GM21447 (cell line): ENCODE measurements around the gene SOX6.

Experiments used
- ATAC-seq: cut with Tn5 transposase; IDR thresholded peaks from one replicate; pipeline ENCODE4 v1.9.1; 2021; ENCODE audit not compliant: unreplicated experiment

The SOX6 gene

GRCh38 chr11:16321148-16321547 is 35.2 kb downstream of the SOX6 start:
- ATAC-seq = no peak

- no peak for ATAC-seq
Observed at GRCh38 chr11:16318320-16318719, 38.0 kb downstream of the SOX6 start.

- ATAC-seq = no peak
Observed at GRCh38 chr11:16317712-16318111, 38.6 kb downstream of the SOX6 start.

DNA sequence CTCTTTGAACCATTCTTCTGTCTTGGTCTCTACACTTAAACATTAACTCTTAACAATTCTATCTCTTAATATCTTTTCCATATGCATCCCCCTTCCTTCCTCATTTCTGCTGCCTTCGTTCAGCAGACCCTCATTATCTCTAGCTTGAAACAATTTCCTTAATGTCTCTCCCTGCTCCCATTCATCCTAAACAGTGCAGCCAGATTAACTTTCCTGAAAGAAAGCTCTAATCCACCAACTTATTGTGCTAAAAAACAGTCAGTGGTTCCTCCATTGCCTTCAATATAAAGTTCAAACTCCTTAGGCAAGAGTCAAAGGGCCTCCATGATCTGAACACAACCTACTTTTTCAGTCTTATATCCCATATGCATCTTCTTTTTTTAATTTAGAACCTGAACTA is 42.5 kb downstream of the SOX6 start:
- no peak for ATAC-seq

GRCh38 chr11:16312233-16312765 is 44.0 kb downstream of the SOX6 start:
- no peak for ATAC-seq

DNA sequence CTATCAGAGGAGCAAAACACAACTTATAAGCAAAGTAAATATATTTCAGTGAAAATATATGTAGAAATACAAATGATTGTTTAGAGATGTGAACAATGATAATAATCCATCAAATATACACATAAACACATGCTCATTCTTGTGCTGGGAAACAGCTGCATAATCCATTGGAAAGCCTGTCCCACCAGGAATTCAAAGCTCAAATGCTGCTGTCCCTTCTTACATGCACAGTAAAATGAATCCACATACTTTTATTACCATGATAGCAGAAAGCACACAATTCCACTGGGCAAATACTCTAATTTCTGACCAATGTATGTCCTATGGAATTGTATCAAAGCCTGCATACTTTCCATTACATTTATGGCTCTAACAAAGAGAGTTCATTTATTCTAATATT is 44.5 kb downstream of the SOX6 start:
- no peak for ATAC-seq

DNA sequence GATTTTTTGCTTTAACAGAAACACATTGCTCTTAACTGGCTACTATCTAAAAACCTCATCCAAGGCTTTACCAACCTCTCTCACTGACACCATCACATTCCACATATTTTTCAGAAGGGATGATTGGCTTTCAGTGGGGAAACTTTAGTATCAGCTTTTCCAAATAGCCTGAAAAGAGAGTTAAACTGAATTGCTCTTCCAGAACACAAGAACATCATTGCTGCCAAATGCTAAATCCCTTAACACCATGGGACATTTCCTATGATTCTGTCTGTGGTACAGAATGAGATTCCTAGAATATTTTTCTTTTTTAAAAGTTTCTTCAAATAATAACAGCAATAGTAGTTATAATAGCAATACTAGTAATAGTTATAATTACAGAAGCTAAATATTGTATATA is 45.4 kb downstream of the SOX6 start:
- ATAC-seq = no peak

GRCh38 chr11:16309226-16309625 is 47.1 kb downstream of the SOX6 start:
- ATAC-seq = no peak

- ATAC-seq = no peak
Observed at GRCh38 chr11:16301462-16301861, 54.9 kb downstream of the SOX6 start.

- no peak for ATAC-seq
Observed at GRCh38 chr11:16299884-16300782, 56.2 kb downstream of the SOX6 start.

- ATAC-seq = no peak
Observed at GRCh38 chr11:16299390-16299789, 57.0 kb downstream of the SOX6 start.

DNA sequence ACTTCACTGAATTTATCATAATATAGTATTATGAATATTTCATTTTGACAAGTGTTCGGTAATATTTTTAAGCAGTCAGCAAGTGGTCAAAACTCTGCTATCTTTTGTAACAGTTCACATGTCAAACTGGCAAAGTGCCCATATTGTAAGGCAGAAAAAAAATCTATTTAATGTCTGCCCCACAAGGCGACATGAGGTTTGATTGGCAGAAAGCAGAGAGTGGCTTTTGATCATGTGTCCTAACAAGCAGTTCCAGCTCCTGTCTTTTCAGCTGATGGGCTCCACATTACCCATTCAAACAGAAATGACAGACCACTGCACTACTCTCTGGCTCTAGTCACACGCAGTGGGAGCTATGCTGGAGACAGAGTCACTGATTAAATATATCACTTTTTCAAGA is 59.0 kb downstream of the SOX6 start:
- ATAC-seq = no peak

GRCh38 chr11:16296273-16296672 is 60.1 kb downstream of the SOX6 start:
- ATAC-seq = no peak

DNA sequence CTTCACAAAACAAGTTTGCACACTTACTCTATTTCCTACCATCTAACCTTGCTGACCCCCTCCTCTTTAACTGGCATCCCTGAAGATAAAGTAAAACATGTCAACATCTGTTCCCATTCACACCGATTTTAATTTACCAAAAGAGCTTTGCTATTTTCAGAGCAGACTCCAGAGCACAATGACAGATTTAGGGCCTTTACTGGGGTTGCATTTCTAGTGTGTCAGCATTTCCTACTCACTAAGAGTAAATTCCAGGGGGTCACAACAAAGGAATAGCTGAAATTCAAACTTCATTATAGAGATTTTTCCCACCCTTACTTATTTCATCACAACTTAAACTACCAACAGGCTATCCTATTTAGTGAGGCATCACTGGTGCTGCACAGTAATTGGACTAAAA is 60.8 kb downstream of the SOX6 start:
- ATAC-seq = no peak

- no peak for ATAC-seq
Observed at GRCh38 chr11:16293204-16293681, 63.1 kb downstream of the SOX6 start.

GRCh38 chr11:16292167-16292859 is 64.0 kb downstream of the SOX6 start:
- no peak for ATAC-seq

DNA sequence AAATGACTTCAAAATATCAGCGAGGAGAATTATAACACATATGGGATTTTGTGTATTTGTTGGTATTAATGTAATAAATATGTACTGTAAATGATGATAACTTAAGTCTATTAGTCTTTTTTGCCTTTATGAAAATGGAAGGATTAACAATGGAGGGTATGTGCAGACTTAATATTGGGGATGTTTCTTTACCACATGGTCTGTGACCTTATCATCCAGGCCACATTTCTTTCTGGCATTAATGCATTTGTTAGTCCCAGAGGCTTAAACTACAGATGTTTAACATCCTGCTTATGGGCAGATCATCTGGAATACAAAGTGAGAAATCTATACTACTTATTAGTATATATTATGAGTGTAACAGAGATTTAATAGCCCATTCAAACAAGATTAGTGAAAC is 64.6 kb downstream of the SOX6 start:
- no peak for ATAC-seq

DNA sequence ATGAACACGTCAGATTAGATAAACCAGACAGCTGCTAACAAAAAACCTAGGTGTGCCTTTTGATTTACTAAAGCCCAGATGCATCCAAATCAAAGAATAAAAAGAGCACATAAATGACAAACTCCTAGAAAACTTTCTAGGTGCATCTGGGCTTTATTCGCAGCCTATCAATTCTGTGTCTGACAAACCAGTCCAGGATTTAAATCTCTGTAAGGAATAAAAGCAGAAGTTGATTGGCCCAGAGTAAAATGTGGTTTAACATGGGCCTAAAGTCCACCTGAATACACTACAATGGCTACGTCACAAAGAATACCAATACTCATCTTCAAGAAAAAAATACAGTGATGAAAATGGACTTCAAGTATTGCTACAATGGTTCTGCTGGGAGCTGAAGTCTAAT is 66.8 kb downstream of the SOX6 start:
- ATAC-seq = no peak

DNA sequence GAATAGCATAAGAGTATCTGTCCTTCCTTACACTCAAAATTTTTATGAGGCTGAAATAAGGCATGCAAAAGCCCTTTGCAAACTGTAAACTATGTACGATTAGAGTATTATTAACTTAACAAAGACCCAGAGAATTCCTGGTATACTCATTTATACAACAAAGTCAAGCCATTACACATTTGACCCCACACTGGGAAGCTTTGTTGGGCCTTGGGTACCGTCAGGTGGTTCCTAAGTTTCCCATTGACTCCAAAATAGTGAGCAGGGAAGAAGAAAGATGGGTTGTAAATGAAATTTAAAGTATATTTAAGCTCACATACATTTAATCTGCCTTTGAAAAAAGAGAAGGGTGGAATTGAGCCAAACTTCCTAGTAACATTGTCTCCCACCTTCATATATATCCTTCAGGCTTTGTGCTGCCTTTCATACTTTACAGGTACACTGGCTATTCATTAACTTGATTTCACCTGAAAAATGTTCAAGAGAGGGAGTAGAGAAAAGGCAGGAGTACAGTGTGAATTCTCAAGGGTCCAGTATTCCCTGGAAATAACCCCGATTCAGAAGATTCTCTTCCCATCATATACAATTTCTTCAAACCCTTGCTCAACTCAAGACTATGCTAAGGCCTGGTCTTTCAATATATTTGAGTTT is 68.6 kb downstream of the SOX6 start:
- ATAC-seq = no peak

DNA sequence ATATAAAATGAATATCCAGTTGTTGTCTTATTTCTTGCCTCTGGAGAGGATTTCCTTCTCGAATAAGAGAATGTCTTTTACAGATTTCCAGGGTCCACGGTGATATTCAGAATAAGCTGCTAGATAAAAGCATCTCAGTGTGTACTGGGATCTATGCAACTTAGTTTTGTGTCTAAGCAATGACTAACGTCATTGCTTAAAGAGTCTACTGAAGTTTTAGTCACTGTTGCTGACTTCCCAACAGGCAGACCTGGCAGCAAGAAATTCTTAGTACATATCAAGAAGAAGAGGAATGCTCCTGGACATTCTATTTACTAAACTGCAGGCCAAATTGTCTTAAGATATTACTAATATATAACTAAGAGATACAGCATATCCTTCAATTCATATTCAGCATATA is 70.3 kb downstream of the SOX6 start:
- ATAC-seq = no peak

GRCh38 chr11:16280256-16280682 is 76.1 kb downstream of the SOX6 start:
- ATAC-seq = no peak
